K562 treated with DMSO at 1 percent for 12 hours (cell line): Measurements from ENCODE around the gene RAB37. TPM values are rescaled to one million over a fixed set of nuclear protein-coding genes. Genes with fewer than 3 reads are reported as not detected.

ENCODE experiments used
- total RNA-seq: library from RNA; unstranded; fragments of 300-600 nt; gene quantifications from 2 replicates; pipeline ENCODE4 v1.2.3, GENCODE V29; 2022; ENCODE audit not compliant: insufficient read depth

RAB37 gene
- total RNA-seq = not detected in 2 replicates

GRCh38 chr17:74736513-74737298 lies at the start of gene RAB37:
TSS of gene RAB37 (plus strand) at chr17:74737256. CDS start at chr17:74737273, 17 bp downstream.

GRCh38 chr17:74712756-74713155 lies 24.3 kb upstream of the RAB37 start, which contains the start of gene CD300LF:
TSS of gene CD300LF (minus strand) at chr17:74712923. CDS start at chr17:74712866, 57 bp downstream.

GRCh38 chr17:74748529-74749278 lies 11.6 kb downstream of the RAB37 start, which contains the start of gene NHERF1:
TSS of gene NHERF1 (plus strand) at chr17:74748628. CDS start at chr17:74748847, 219 bp downstream.

GRCh38 chr17:74776044-74776962 lies 39.2 kb downstream of the RAB37 start, which contains the start of gene NAT9:
TSS of gene NAT9 (minus strand) at chr17:74776345. CDS start at chr17:74775698, 647 bp downstream.

Other genes starting within 250 kb of the RAB37 start
- gene CD300LB, start 205.8 kb upstream of the RAB37 start, total RNA-seq = not detected in 2 replicates
- not detected in 2 replicates for gene CD300C, start 191.1 kb upstream of the RAB37 start, total RNA-seq
- gene CD300H, start 169.7 kb upstream of the RAB37 start, total RNA-seq = not detected in 2 replicates
- not detected in 2 replicates for gene CD300LD, start 145.0 kb upstream of the RAB37 start, total RNA-seq
- not detected in 2 replicates for gene CD300E, start 113.5 kb upstream of the RAB37 start, total RNA-seq
- gene CD300LF, start 24.3 kb upstream of the RAB37 start, total RNA-seq = not detected in 2 replicates
- gene NHERF1, start 11.4 kb downstream of the RAB37 start, total RNA-seq = 53.0 and 73.8 TPM in 2 replicates
- 22.2 and 29.1 TPM in 2 replicates for gene NAT9, start 39.1 kb downstream of the RAB37 start, total RNA-seq
- 0.36 and 0.42 TPM in 2 replicates for gene GRIN2C, start 122.6 kb downstream of the RAB37 start, total RNA-seq
- gene FDXR, start 135.7 kb downstream of the RAB37 start, total RNA-seq = 61.2 and 87.6 TPM in 2 replicates
- gene FADS6, start 156.4 kb downstream of the RAB37 start, total RNA-seq = 0.78 TPM in 1 of 2 replicates, not detected in the other
- 0.86 and 1.2 TPM in 2 replicates for gene USH1G, start 186.0 kb downstream of the RAB37 start, total RNA-seq
- 0.31 and 0.40 TPM in 2 replicates for gene OTOP2, start 187.0 kb downstream of the RAB37 start, total RNA-seq
- not detected in 2 replicates for gene OTOP3, start 198.6 kb downstream of the RAB37 start, total RNA-seq
- gene HID1, start 235.5 kb downstream of the RAB37 start, total RNA-seq = 5.2 and 5.4 TPM in 2 replicates